ENCODE results near the gene KCNJ4.
A peak's percentile ranks its signal among the peaks of the same experiment; 100 is the strongest.

The KCNJ4 gene

GRCh38 chr22:38422611-38423511 is 32.1 kb downstream of the KCNJ4 start:
- Histone ChIP-seq H3K4me3 (ENCODE audit: low read length in 2 of 2) (peak overlapping the region in 1 of 2 donors; percentile 21), H3K9me3 (replicated peaks in 1 of 2; ENCODE audit: control insufficient read depth in 2 of 2, insufficient read depth in 1 of 2, low read depth in 1 of 2, low read length in 2 of 2) (peaks cover 0 to 3% of the 10 kb centered on the region in 2 donors), H4K8ac (ENCODE audit: low read depth, low read length) (no peak overlapping the region), H3K4me1 (ENCODE audit: control insufficient read depth in 2 of 2, insufficient read depth in 1 of 2, low read depth in 1 of 2, low read length in 2 of 2) (peaks cover 9 to 10% of the 10 kb centered on the region in 2 donors), H3K9ac (ENCODE audit: low read depth, low read length, poor library complexity) (peak overlapping the region; percentile 25), H2AFZ (ENCODE audit: low read length) (no peak overlapping the region), H2BK15ac (ENCODE audit: low read length) (peak overlapping the region; percentile 69), H4K91ac (ENCODE audit: low read depth, low read length, poor library complexity) (peak overlapping the region; percentile 14), H2BK120ac (ENCODE audit: low read depth, low read length) (no peak overlapping the region), H2AK5ac (ENCODE audit: low read depth, low read length) (peak overlapping the region; percentile 85), H3K4me2 (ENCODE audit: insufficient read depth, low read length, poor library complexity, severe bottlenecking) (no peak overlapping the region), H3K4ac (ENCODE audit: low read length) (no peak overlapping the region), H3K23ac (ENCODE audit: low read depth, low read length, poor library complexity) (no peak overlapping the region), H3K14ac (ENCODE audit: low read length) (no peak overlapping the region), H3K27me3 (ENCODE audit: control insufficient read depth in 3 of 3, insufficient read depth in 3 of 3, low read depth in 1 of 3, low read length in 3 of 3) (peaks cover 0 to 17% (median 0%) of the 10 kb centered on the region in 3 experiments), H2BK5ac (ENCODE audit: low read length) (no peak overlapping the region), H3K18ac (ENCODE audit: low read length) (peak overlapping the region; percentile 76), H3K79me1 (ENCODE audit: low read depth, low read length) (no peaks in the 10 kb centered on the region), H3K27ac (replicated peaks; ENCODE audit: low read length) (no peak overlapping the region), H3K36me3 (replicated peaks in 1 of 2; ENCODE audit: control insufficient read depth in 2 of 2, insufficient read depth in 2 of 2, low read length in 2 of 2) (no peaks in the 10 kb centered on the region), H2BK12ac (ENCODE audit: low read length) (peak overlapping the region; percentile 33)
- no peak for DNase-seq (ENCODE audit: low spot score)
- WGBS, 2 donors (ENCODE audit: extremely low coverage in 2 of 2, insufficient read length in 2 of 2, insufficient replicate concordance in 1 of 2): no CpG with 5 or more reads among the region's 21 CpGs

- H2BK5ac ChIP-seq (ENCODE audit: low read length): no peak overlapping the region
- H2BK15ac ChIP-seq (ENCODE audit: low read length): no peak overlapping the region
- H3K4me1 ChIP-seq (ENCODE audit: control insufficient read depth in 2 of 2, insufficient read depth in 1 of 2, low read depth in 1 of 2, low read length in 2 of 2): peaks cover 9 to 10% of the 10 kb centered on the region in 2 donors
- H4K8ac ChIP-seq (ENCODE audit: low read depth, low read length): no peak overlapping the region
- H3K79me1 ChIP-seq (ENCODE audit: low read depth, low read length): peaks cover 4% of the 10 kb centered on the region
- H2AFZ ChIP-seq (ENCODE audit: low read length): no peak overlapping the region
- H3K4me3 ChIP-seq (ENCODE audit: low read length in 2 of 2): no peak overlapping the region
- no peak overlapping the region for H3K27ac ChIP-seq (replicated peaks; ENCODE audit: low read length)
- H3K4me2 ChIP-seq (ENCODE audit: insufficient read depth, low read length, poor library complexity, severe bottlenecking): no peak overlapping the region
- no peak overlapping the region for H2BK120ac ChIP-seq (ENCODE audit: low read depth, low read length)
- H3K27me3 ChIP-seq (ENCODE audit: control insufficient read depth in 3 of 3, insufficient read depth in 3 of 3, low read depth in 1 of 3, low read length in 3 of 3): peaks cover 0 to 26% (median 0%) of the 10 kb centered on the region in 3 experiments
- H3K18ac ChIP-seq (ENCODE audit: low read length): no peak overlapping the region
- no CpG with 5 or more reads among the region's 4 CpGs for WGBS, 2 donors (ENCODE audit: extremely low coverage in 2 of 2, insufficient read length in 2 of 2, insufficient replicate concordance in 1 of 2)
- H3K23ac ChIP-seq (ENCODE audit: low read depth, low read length, poor library complexity): no peak overlapping the region
- no peak overlapping the region for H3K9ac ChIP-seq (ENCODE audit: low read depth, low read length, poor library complexity)
- H2AK5ac ChIP-seq (ENCODE audit: low read depth, low read length): no peak overlapping the region
- no peak overlapping the region for H3K4ac ChIP-seq (ENCODE audit: low read length)
- no peak for DNase-seq (ENCODE audit: low spot score)
- H3K36me3 ChIP-seq (replicated peaks in 1 of 2; ENCODE audit: control insufficient read depth in 2 of 2, insufficient read depth in 2 of 2, low read length in 2 of 2): no peaks in the 10 kb centered on the region
- H3K14ac ChIP-seq (ENCODE audit: low read length): no peak overlapping the region
- peaks cover 0 to 3% of the 10 kb centered on the region in 2 donors for H3K9me3 ChIP-seq (replicated peaks in 1 of 2; ENCODE audit: control insufficient read depth in 2 of 2, insufficient read depth in 1 of 2, low read depth in 1 of 2, low read length in 2 of 2)
- H4K91ac ChIP-seq (ENCODE audit: low read depth, low read length, poor library complexity): no peak overlapping the region
- no peak overlapping the region for H2BK12ac ChIP-seq (ENCODE audit: low read length)
These were observed 34.3 kb downstream of the KCNJ4 start for GRCh38 chr22:38420734-38421133.

GRCh38 chr22:38419858-38420160 is 35.2 kb downstream of the KCNJ4 start:
- Histone ChIP-seq H4K91ac (ENCODE audit: low read depth, low read length, poor library complexity) (no peak overlapping the region), H3K9me3 (replicated peaks in 1 of 2; ENCODE audit: control insufficient read depth in 2 of 2, insufficient read depth in 1 of 2, low read depth in 1 of 2, low read length in 2 of 2) (no peaks in the 10 kb centered on the region), H3K23ac (ENCODE audit: low read depth, low read length, poor library complexity) (no peak overlapping the region), H2BK120ac (ENCODE audit: low read depth, low read length) (no peak overlapping the region), H2BK12ac (ENCODE audit: low read length) (peak overlapping the region; percentile 53), H3K4me1 (ENCODE audit: control insufficient read depth in 2 of 2, insufficient read depth in 1 of 2, low read depth in 1 of 2, low read length in 2 of 2) (peaks cover 9 to 13% of the 10 kb centered on the region in 2 donors), H2AFZ (ENCODE audit: low read length) (no peak overlapping the region), H2BK15ac (ENCODE audit: low read length) (peak overlapping the region; percentile 64), H3K27me3 (ENCODE audit: control insufficient read depth in 3 of 3, insufficient read depth in 3 of 3, low read depth in 1 of 3, low read length in 3 of 3) (peaks cover 0 to 30% (median 0%) of the 10 kb centered on the region in 3 experiments), H3K9ac (ENCODE audit: low read depth, low read length, poor library complexity) (no peak overlapping the region), H4K8ac (ENCODE audit: low read depth, low read length) (no peak overlapping the region), H3K4ac (ENCODE audit: low read length) (no peak overlapping the region), H3K36me3 (replicated peaks in 1 of 2; ENCODE audit: control insufficient read depth in 2 of 2, insufficient read depth in 2 of 2, low read length in 2 of 2) (no peaks in the 10 kb centered on the region), H3K27ac (replicated peaks; ENCODE audit: low read length) (no peak overlapping the region), H3K4me2 (ENCODE audit: insufficient read depth, low read length, poor library complexity, severe bottlenecking) (peak overlapping the region; percentile 15), H3K4me3 (ENCODE audit: low read length in 2 of 2) (no peak overlapping the region), H2BK5ac (ENCODE audit: low read length) (no peak overlapping the region), H3K18ac (ENCODE audit: low read length) (peak overlapping the region; percentile 36), H3K79me1 (ENCODE audit: low read depth, low read length) (peaks cover 4% of the 10 kb centered on the region), H3K14ac (ENCODE audit: low read length) (no peak overlapping the region), H2AK5ac (ENCODE audit: low read depth, low read length) (no peak overlapping the region)
- DNase-seq (ENCODE audit: low spot score): no peak
- no CpG with 5 or more reads among the region's 8 CpGs for whole genome bisulfite sequencing, 2 donors (ENCODE audit: extremely low coverage in 2 of 2, insufficient read length in 2 of 2, insufficient replicate concordance in 1 of 2)

- Histone ChIP-seq H2BK5ac (ENCODE audit: low read length) (no peak overlapping the region), H4K8ac (ENCODE audit: low read depth, low read length) (no peak overlapping the region), H2BK12ac (ENCODE audit: low read length) (peak overlapping the region; percentile 69), H3K14ac (ENCODE audit: low read length) (peak overlapping the region; percentile 96), H3K36me3 (replicated peaks in 1 of 2; ENCODE audit: control insufficient read depth in 2 of 2, insufficient read depth in 2 of 2, low read length in 2 of 2) (no peaks in the 10 kb centered on the region), H3K4me2 (ENCODE audit: insufficient read depth, low read length, poor library complexity, severe bottlenecking) (no peak overlapping the region), H3K23ac (ENCODE audit: low read depth, low read length, poor library complexity) (peak overlapping the region; percentile 17), H3K4me1 (ENCODE audit: control insufficient read depth in 2 of 2, insufficient read depth in 1 of 2, low read depth in 1 of 2, low read length in 2 of 2) (peaks cover 9 to 13% of the 10 kb centered on the region in 2 donors), H3K4me3 (ENCODE audit: low read length in 2 of 2) (no peak overlapping the region), H3K9ac (ENCODE audit: low read depth, low read length, poor library complexity) (no peak overlapping the region), H3K4ac (ENCODE audit: low read length) (no peak overlapping the region), H3K79me1 (ENCODE audit: low read depth, low read length) (peaks cover 4% of the 10 kb centered on the region), H3K18ac (ENCODE audit: low read length) (peak overlapping the region; percentile 77), H3K9me3 (replicated peaks in 1 of 2; ENCODE audit: control insufficient read depth in 2 of 2, insufficient read depth in 1 of 2, low read depth in 1 of 2, low read length in 2 of 2) (no peaks in the 10 kb centered on the region), H4K91ac (ENCODE audit: low read depth, low read length, poor library complexity) (no peak overlapping the region), H2AFZ (ENCODE audit: low read length) (no peak overlapping the region), H3K27me3 (ENCODE audit: control insufficient read depth in 3 of 3, insufficient read depth in 3 of 3, low read depth in 1 of 3, low read length in 3 of 3) (peaks cover 0 to 30% (median 0%) of the 10 kb centered on the region in 3 experiments), H2BK15ac (ENCODE audit: low read length) (peak overlapping the region; percentile 64), H2AK5ac (ENCODE audit: low read depth, low read length) (peak overlapping the region; percentile 79), H3K27ac (replicated peaks; ENCODE audit: low read length) (no peak overlapping the region), H2BK120ac (ENCODE audit: low read depth, low read length) (no peak overlapping the region)
- WGBS, 2 donors (ENCODE audit: extremely low coverage in 2 of 2, insufficient read length in 2 of 2, insufficient replicate concordance in 1 of 2): no CpG with 5 or more reads among the region's 14 CpGs
- no peak for DNase-seq (ENCODE audit: low spot score)
These were observed 35.7 kb downstream of the KCNJ4 start for GRCh38 chr22:38419121-38419857.

Measured in neuronal stem cell (in vitro differentiated cells).